HCT116 (cell line): ENCODE measurements around the gene RAC2. TPM values are rescaled to one million over a fixed set of nuclear protein-coding genes. Genes with fewer than 3 reads are reported as not detected.

ENCODE experiments used
- ATAC-seq: fragments of 200-7000 bp; cut with Tn5 transposase; 2 replicates; pipeline ENCODE4 v1.9.1; 2020; ENCODE audit warnings: mild to moderate bottlenecking, moderate library complexity
- BruUV-seq: library from RNA; stranded (reverse); fragments of 400-500 nt; replicated peaks from 2 replicates; lab custom pipeline; 2021; lab: Mats Ljungman, UMichigan
- CTCF ChIA-PET: fragments of 300-600 bp; sonication (Branson Sonifier 250); formaldehyde crosslinking; loops from one replicate; lab custom pipeline; 2021; ENCODE audit warnings: antibody characterized with exemption; lab: Charles Lee
- POLR2A ChIA-PET: fragments of 300-600, 350-600 bp; sonication (Branson Sonifier 250); formaldehyde crosslinking; loops from one replicate; lab custom pipeline; 2021; ENCODE audit warnings: antibody characterized with exemption; lab: Charles Lee
- RAD21 ChIA-PET, 2 experiments: fragments of 300-600 bp; sonication (Branson Sonifier 250); formaldehyde crosslinking; loops; one replicate each; lab custom pipeline; 2023; ENCODE audit warnings: low total read pairs in 2 of 2; ENCODE audit not compliant: uncharacterized antibody in 2 of 2, unreplicated experiment in 2 of 2, low non-redundant PET in 1 of 2; lab: Charles Lee
- DNase-seq: peaks from one replicate; pipeline ENCODE4 v3.0.0-alpha.2; 2010; ENCODE audit warnings: low read depth, low spot score
- H2AFZ ChIP-seq: fragments of 200-600 bp; shearing (Covaris generic), sonication (generic); 2 replicates; pipeline ENCODE4 v1.6.1; 2017; ENCODE audit warnings: low read depth, mixed run types, mixed read lengths, antibody characterized with exemption, low read length; ENCODE audit not compliant: poor library complexity, severe bottlenecking
- H3K27ac ChIP-seq: 2 replicates; pipeline ENCODE4 v1.5.1; 2012; ENCODE audit warnings: low read depth, low read length
- H3K27me3 ChIP-seq: fragments of 200-600 bp; sonication (generic); 2 replicates; pipeline ENCODE4 v1.6.1; 2016; ENCODE audit warnings: mixed run types, low read length, mixed read lengths; ENCODE audit not compliant: insufficient read depth
- H3K36me3 ChIP-seq, 2 experiments: fragments of 200-500 bp in 1 of 2; fragments of 200-600 bp in 1 of 2; sonication (Bioruptor generic) in 1 of 2; sonication (generic) in 1 of 2; 2 replicates each; pipeline versions ENCODE4 v1.5.1 to v1.6.1; 2014 to 2016; ENCODE audit warnings: low read length in 2 of 2, inconsistent platforms in 1 of 2, mixed read lengths in 1 of 2, mixed run types in 1 of 2; ENCODE audit not compliant: insufficient read depth in 2 of 2, control insufficient read depth in 1 of 2
- H3K4me1 ChIP-seq, 2 experiments: fragments of 200-600 bp in 1 of 2; sonication (generic) in 1 of 2; 2 replicates each; pipeline versions ENCODE4 v1.5.1 to v1.6.1; 2012 to 2017; ENCODE audit warnings: low read length in 2 of 2, inconsistent platforms in 1 of 2, mild to moderate bottlenecking in 1 of 2, mixed read lengths in 1 of 2, mixed run types in 1 of 2, moderate library complexity in 1 of 2; ENCODE audit not compliant: insufficient read depth in 2 of 2, control insufficient read depth in 1 of 2
- H3K4me2 ChIP-seq: fragments of 200-600 bp; sonication (generic); 2 replicates; pipeline ENCODE4 v1.6.1; 2017; ENCODE audit warnings: mixed run types, low read length, mixed read lengths
- H3K4me3 ChIP-seq, 2 experiments: fragments of 200-600 bp in 1 of 2; sonication (generic) in 1 of 2; replicated peaks in 1 of 2; 2 replicates each; pipeline ENCODE4 v1.5.1; 2011 to 2016; ENCODE audit warnings: low read length in 2 of 2, control low read depth in 1 of 2, low read depth in 1 of 2, mild to moderate bottlenecking in 1 of 2, mixed read lengths in 1 of 2, mixed run types in 1 of 2
- H3K79me2 ChIP-seq: fragments of 200-600 bp; sonication (generic); 2 replicates; pipeline ENCODE4 v1.6.1; 2017; ENCODE audit warnings: mild to moderate bottlenecking, mixed run types, low read length, moderate library complexity, mixed read lengths; ENCODE audit not compliant: insufficient read depth
- H3K9ac ChIP-seq: fragments of 200-600 bp; sonication (generic); 2 replicates; pipeline ENCODE4 v1.6.1; 2016; ENCODE audit warnings: low read length, mixed read lengths
- H3K9me2 ChIP-seq: fragments of 200-600 bp; sonication (generic), shearing (Covaris generic); 2 replicates; pipeline ENCODE4 v1.6.1; 2017; ENCODE audit warnings: mixed run types, mild to moderate bottlenecking, moderate library complexity; ENCODE audit not compliant: insufficient read depth
- H3K9me3 ChIP-seq, 2 experiments: fragments of 200-500 bp in 1 of 2; fragments of 200-600 bp in 1 of 2; sonication (Bioruptor generic) in 1 of 2; sonication (generic) in 1 of 2; 2 replicates each; pipeline ENCODE4 v1.6.1; 2014 to 2017; ENCODE audit warnings: low read length in 2 of 2, mixed read lengths in 2 of 2, inconsistent platforms in 1 of 2, low read depth in 1 of 2, mild to moderate bottlenecking in 1 of 2, mixed run types in 1 of 2, moderate library complexity in 1 of 2; ENCODE audit not compliant: control insufficient read depth in 1 of 2, insufficient read depth in 1 of 2
- H4K20me1 ChIP-seq: fragments of 200-600 bp; sonication (generic), shearing (Covaris generic); 2 replicates; pipeline ENCODE4 v1.6.1; 2017; ENCODE audit warnings: mixed run types, mild to moderate bottlenecking, moderate library complexity; ENCODE audit not compliant: insufficient read depth
- CEBPB ChIP-seq: IDR thresholded peaks from 2 replicates; pipeline ENCODE4 v1.6.1; 2012; ENCODE audit warnings: low read depth
- ELF1 ChIP-seq: IDR thresholded peaks from 2 replicates; pipeline ENCODE4 v1.6.1; 2012; ENCODE audit warnings: low read depth, borderline replicate concordance
- EZH2 ChIP-seq: fragments of 200-600 bp; sonication (generic); IDR thresholded peaks from 2 replicates; pipeline ENCODE4 v1.6.1; 2017; ENCODE audit warnings: antibody characterized with exemption, mixed run types
- FOSL1 ChIP-seq: IDR thresholded peaks from 2 replicates; pipeline ENCODE4 v1.6.1; 2012; ENCODE audit warnings: low read depth
- SRF ChIP-seq: IDR thresholded peaks from 2 replicates; pipeline ENCODE4 v1.6.1; 2012; ENCODE audit warnings: low read depth
- YY1 ChIP-seq: IDR thresholded peaks from 2 replicates; pipeline ENCODE4 v1.6.1; 2011; ENCODE audit warnings: low read length, low read depth, moderate library complexity, mild to moderate bottlenecking; ENCODE audit not compliant: insufficient replicate concordance; ENCODE audit errors: extremely low read depth
- ZFX ChIP-seq: fragments of 450-650 bp; IDR thresholded peaks from 2 replicates; pipeline ENCODE4 v1.6.1; 2017
- intact Hi-C: fragments of 100-400 bp; cut with micrococcal nuclease; formaldehyde crosslinking; loops from 2 replicates; pipeline ENCODE4 v1.10.0; 2022
- total RNA-seq: library from RNA; stranded (reverse); gene quantifications from one replicate; pipeline ENCODE4 v1.2.1, GENCODE V29; 2021; ENCODE audit not compliant: unreplicated experiment
- TF ChIP-seq, protein P1 (sequence below): IDR thresholded peaks from 2 replicates; pipeline ENCODE4 v1.6.1; 2012; ENCODE audit warnings: low read depth

RAC2 gene
- total RNA-seq, 1 experiment from 2014 or later = 62.0 TPM

DNA sequence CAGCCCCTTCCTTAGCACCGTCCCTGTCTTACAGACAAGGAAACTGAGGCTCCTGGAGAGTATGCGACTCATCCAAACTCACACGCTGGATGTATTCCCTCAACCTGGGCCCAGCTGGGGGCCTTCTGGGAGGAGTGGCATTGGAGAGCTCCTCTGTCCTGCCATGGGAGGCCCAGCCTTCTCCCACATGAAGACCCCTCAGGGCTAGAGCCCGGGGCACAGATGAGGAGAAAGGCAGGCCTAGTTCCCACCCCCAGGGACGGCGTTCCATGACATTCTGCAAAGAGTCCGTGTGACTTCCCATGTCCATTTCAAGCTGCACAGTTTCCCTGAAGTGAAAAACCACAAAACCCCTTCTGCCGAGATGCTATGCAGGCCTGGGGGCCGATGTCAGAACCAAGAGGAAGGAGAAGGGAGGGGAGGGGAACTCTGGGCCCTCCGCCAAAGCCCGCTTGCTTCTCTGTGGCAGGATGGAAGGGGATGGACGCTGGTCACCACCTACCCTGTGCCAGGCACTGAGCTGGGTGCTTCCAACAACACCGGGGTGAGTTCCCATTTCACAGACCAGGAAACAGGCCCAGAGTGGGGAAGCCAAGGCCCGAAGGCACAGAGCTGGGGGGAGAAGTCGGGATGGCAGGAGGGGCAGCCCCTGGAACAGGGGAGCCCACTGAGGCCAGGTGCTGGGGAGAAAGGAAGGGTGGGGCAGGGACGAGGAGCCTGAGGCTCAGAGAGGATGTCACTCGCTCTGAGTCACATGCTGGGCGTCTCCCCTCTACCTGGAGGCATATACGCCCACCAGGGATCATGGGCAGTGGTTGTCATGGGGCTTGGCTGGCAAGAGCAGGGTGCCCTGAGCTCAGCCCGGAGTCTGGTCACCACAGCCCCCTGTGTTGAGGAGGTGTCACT lies 15.7 kb downstream of the RAC2 start (continued):
- TF ChIP-seq, protein P1, sequence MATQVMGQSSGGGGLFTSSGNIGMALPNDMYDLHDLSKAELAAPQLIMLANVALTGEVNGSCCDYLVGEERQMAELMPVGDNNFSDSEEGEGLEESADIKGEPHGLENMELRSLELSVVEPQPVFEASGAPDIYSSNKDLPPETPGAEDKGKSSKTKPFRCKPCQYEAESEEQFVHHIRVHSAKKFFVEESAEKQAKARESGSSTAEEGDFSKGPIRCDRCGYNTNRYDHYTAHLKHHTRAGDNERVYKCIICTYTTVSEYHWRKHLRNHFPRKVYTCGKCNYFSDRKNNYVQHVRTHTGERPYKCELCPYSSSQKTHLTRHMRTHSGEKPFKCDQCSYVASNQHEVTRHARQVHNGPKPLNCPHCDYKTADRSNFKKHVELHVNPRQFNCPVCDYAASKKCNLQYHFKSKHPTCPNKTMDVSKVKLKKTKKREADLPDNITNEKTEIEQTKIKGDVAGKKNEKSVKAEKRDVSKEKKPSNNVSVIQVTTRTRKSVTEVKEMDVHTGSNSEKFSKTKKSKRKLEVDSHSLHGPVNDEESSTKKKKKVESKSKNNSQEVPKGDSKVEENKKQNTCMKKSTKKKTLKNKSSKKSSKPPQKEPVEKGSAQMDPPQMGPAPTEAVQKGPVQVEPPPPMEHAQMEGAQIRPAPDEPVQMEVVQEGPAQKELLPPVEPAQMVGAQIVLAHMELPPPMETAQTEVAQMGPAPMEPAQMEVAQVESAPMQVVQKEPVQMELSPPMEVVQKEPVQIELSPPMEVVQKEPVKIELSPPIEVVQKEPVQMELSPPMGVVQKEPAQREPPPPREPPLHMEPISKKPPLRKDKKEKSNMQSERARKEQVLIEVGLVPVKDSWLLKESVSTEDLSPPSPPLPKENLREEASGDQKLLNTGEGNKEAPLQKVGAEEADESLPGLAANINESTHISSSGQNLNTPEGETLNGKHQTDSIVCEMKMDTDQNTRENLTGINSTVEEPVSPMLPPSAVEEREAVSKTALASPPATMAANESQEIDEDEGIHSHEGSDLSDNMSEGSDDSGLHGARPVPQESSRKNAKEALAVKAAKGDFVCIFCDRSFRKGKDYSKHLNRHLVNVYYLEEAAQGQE = no peak
- TF ChIP-seq SRF = no peak
- TF ChIP-seq ELF1 = no peak
- no peak for TF ChIP-seq YY1
- no peak for TF ChIP-seq CEBPB
- no peak for TF ChIP-seq FOSL1

DNA sequence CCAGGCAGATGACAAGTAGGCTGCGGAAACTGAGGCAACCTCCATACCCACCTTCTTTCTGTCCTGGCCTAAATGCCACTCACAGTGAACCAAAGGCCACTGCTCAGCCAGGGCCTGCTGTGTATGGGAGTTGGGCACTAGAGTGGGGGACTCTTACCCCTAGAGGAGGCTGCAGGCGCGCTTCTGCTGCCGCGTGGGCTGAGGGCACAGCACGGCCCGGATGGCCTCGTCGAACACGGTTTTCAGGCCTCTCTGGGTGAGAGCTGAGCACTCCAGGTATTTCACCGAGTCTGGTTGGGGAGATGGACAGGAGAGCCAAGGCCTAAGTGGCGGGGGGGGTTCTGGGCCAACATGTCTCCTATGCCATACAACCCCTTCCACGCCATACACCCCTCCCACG lies 17.6 kb downstream of the RAC2 start:
- CTCF ChIA-PET = interaction anchor here (2.5 kb wide), 1 partner anchor 33 kb away, joined by 16 read pairs; no protein-coding TSS in a partner anchor
- peaks cover 0 to under 1% of the 10 kb centered on the region in 2 experiments; a peak in 1 of 4 replicates for H3K9me3 ChIP-seq

More for the DNA sequence above, 17.6 kb downstream of the RAC2 start:
- no peaks in the 10 kb centered on the region for H3K27me3 ChIP-seq
- H3K27ac ChIP-seq = no peak overlapping the region
- POLR2A ChIA-PET = no interaction called here
- no peaks in the 10 kb centered on the region for H4K20me1 ChIP-seq
- TF ChIP-seq ZFX (0 out of 2 replicates have a peak, but pooled peaks have one; percentile 16), EZH2 (no peak)
- TF ChIP-seq, all 23 proteins: peak for 1
- no peak for DNase-seq
- intact Hi-C loops = no loop called here
- peaks cover 0 to 7% of the 10 kb centered on the region in 2 experiments; a peak in 1 of 4 replicates for H3K36me3 ChIP-seq
- ATAC-seq = no peak
- BruUV-seq = no TSS peak
- H2AFZ ChIP-seq = no peak overlapping the region
- RAD21 ChIA-PET = no interaction called here
- no peaks in the 10 kb centered on the region for H3K9me2 ChIP-seq
- no peak overlapping the region for H3K4me2 ChIP-seq
- H3K4me3 ChIP-seq = no peak overlapping the region
- peaks cover 24 to 41% of the 10 kb centered on the region in 2 experiments for H3K4me1 ChIP-seq
- H3K9ac ChIP-seq = no peak overlapping the region
- H3K79me2 ChIP-seq = no peaks in the 10 kb centered on the region
